AG09309 (cell line): ENCODE measurements around the gene MS4A1.

Source experiments
- DNase-seq: peaks from one replicate; pipeline ENCODE4 v3.0.0-alpha.2; 2010; ENCODE audit warnings: low read depth
- H3K4me3 ChIP-seq: 2 replicates; pipeline ENCODE4 v1.5.1; 2011; ENCODE audit warnings: mild to moderate bottlenecking, low read depth, low read length, moderate library complexity; ENCODE audit not compliant: control insufficient read depth
- TF ChIP-seq, protein P1 (sequence below): IDR thresholded peaks from 2 replicates; pipeline ENCODE4 v1.5.1; 2011; ENCODE audit warnings: mild to moderate bottlenecking, low read depth, low read length, inconsistent platforms; ENCODE audit not compliant: insufficient read depth, control insufficient read depth; ENCODE audit errors: missing control alignments

MS4A1 gene

DNA sequence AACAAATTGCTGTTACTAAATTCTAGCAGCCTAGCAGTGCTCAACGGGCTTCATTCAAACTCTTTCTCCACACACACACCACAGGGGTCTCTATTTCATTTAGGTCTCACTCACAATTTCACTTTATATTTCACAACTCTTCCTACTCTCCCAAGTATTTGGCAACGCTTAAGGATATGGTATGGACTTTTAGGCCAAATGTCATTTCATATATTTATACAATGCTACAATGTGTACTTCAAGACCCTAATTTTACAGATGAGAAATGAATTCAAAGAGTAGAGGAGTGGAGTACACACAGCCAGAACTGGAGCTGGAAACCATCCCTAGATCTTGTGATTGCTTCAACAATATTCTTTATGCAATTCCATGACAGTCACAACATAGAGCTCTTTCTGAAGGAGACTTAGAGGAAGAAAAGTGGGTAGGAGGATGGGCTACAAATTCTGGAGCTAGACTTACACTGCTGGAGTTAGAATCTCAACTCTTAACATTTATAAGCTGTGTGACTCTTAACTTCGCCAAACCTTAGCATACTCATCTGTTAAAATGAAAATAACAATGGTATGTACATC lies 57.1 kb downstream of the MS4A1 start:
- H3K4me3 ChIP-seq: no peak overlapping the region
- no peak for DNase-seq
- TF ChIP-seq, protein P1, sequence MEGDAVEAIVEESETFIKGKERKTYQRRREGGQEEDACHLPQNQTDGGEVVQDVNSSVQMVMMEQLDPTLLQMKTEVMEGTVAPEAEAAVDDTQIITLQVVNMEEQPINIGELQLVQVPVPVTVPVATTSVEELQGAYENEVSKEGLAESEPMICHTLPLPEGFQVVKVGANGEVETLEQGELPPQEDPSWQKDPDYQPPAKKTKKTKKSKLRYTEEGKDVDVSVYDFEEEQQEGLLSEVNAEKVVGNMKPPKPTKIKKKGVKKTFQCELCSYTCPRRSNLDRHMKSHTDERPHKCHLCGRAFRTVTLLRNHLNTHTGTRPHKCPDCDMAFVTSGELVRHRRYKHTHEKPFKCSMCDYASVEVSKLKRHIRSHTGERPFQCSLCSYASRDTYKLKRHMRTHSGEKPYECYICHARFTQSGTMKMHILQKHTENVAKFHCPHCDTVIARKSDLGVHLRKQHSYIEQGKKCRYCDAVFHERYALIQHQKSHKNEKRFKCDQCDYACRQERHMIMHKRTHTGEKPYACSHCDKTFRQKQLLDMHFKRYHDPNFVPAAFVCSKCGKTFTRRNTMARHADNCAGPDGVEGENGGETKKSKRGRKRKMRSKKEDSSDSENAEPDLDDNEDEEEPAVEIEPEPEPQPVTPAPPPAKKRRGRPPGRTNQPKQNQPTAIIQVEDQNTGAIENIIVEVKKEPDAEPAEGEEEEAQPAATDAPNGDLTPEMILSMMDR: no peak

DNA sequence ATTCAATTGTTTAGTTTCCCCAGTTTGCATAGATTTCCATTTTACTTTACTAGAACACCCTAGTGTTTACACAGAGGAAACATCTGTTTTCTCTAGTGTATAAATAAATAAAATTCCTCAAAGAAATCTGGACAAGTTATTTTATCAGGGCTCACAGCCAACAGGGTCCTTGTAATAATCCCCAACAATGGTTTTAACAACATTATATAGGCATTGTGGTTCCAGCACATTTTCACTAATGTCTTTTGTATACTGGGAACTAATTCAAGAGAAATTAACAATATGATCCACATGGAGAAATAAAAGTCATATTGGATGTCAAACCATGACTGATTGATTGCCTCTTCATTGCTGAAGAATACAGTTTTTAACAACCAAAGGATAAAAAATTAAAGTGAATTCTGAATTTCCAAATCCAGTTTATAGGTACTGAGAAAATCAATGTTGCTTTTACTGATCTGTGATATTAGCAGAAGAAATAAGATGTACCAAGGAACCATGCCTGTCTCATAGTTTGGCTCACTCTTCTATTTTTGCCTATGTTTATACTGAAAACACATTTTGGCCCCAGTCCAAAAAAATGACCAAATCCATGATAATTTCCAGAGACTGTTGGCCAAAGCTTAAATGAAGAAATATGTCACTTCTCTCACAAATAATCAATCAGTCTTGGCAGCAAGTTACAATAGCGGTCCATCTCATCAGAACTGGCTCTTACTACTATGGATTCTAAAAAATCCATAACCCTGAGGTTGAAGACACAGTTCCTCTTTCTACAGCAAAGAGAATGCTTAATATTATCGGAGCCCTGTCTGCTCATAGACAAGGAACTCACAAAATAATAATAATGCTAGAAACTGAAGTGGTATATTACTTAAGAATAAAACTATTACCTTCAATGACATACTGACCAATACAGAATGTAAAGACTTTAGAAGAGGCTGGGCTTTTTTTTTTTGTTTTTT lies 58.1 kb downstream of the MS4A1 start:
- no peak overlapping the region for H3K4me3 ChIP-seq
- no peak for DNase-seq
- TF ChIP-seq, protein P1: no peak

DNA sequence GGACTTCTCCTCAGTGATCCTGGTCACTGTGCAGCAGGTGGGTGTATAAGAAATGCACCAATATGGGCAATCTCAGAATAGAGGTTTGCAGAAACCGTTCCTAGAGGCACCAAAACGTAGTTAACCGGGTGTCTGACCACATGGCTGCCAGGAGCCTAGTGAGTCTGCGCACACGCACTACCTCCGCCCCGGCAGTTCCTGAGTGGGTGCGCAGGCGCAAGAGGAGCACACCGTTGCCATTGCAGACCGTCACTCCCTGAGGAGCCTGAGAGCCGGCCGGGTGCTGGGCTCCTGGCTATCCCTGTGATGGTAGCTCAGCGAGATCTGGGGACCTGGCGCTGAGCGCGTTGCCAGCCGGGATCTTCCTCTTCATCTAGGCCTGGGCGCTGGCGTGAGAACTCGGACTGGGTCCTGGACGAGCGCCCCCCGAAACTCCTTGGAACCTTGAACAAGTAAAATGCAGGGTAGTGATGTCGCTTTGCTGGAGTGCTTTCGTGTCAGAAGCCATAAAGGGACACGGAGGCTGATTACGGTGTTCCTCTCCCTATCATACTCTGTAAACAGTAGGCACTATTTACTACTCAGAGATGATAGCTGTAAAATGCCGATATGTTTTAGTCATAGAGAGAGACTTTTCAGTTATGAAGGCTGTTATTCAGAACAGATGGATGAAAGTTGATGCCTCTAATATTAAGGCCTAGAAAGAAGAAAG lies 59.7 kb downstream of the MS4A1 start, which contains the start of gene MS4A13:
Gene MS4A13 (plus strand): TSS at position 249 of the 712 bp plus-strand sequence. CDS start 2,692 bp downstream, outside the sequence.
- TF ChIP-seq, protein P1: no peak
- no peak for DNase-seq
- no peak within 1 kb of the TSS for H3K4me3 ChIP-seq
